IgD-negative memory B cell (primary cell): ENCODE data around the gene RIMBP2. TPM values are rescaled to one million over a fixed set of nuclear protein-coding genes. Genes with fewer than 3 reads are reported as not detected.
A peak's percentile ranks its signal among the peaks of the same experiment; 100 is the strongest.

ENCODE experiments used
- H3K27ac Mint-ChIP-seq, 3 donors: one replicate each; pipeline ENCODE4 v1.8.0; 2020 to 2022; ENCODE audit warnings: mild to moderate bottlenecking in 3 of 3, mixed read lengths in 3 of 3, moderate library complexity in 1 of 3
- H3K27me3 Mint-ChIP-seq: one replicate; pipeline ENCODE4 v1.8.0; 2021; ENCODE audit warnings: mixed read lengths
- H3K36me3 Mint-ChIP-seq: one replicate; pipeline ENCODE4 v1.8.0; 2020; ENCODE audit warnings: mild to moderate bottlenecking, mixed read lengths
- H3K4me1 Mint-ChIP-seq, 3 donors: one replicate each; pipeline ENCODE4 v1.8.0; 2020 to 2022; ENCODE audit warnings: mixed read lengths in 3 of 3, mild to moderate bottlenecking in 1 of 3
- H3K4me3 Mint-ChIP-seq, 4 donors: one replicate each; pipeline ENCODE4 v1.8.0; 2020 to 2022; ENCODE audit warnings: mild to moderate bottlenecking in 4 of 4, mixed read lengths in 4 of 4, moderate library complexity in 3 of 4
- H3K9me3 Mint-ChIP-seq, 3 donors: one replicate each; pipeline ENCODE4 v1.8.0; 2020 to 2021; ENCODE audit warnings: mixed read lengths in 3 of 3, mild to moderate bottlenecking in 1 of 3
- polyA plus RNA-seq: library from polyadenylated mRNA; unstranded; fragments of 300-500 nt; fragmentation: Illumina TruSeq; gene quantifications from one replicate; pipeline ENCODE4 v1.2.3, GENCODE V29; 2021

The RIMBP2 gene
- polyA plus RNA-seq, 1 donor from 2014 or later = not detected

DNA sequence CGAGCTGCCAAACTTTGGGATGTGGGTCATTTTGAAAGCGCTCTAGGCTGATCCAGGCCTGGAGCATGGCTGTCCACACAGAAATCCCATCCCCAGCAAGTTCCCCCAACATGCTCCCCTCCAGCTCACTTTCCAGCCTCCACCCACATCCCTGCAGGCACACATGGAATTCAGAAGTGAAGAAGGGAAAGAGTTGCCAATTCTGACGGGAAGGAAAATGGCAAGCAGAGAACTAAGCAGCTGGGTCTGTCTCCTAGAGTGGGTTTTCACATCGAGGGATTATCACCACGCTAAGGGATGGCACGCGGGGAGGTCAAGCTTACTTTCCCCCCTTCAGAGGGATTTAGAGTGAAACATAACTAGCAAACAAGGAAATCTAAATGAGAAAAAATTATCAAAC, 142.3 kb downstream of the RIMBP2 start:
- Mint-ChIP-seq H3K9me3 (peaks cover 1 to 6% (median 2%) of the 10 kb centered on the region in 3 donors), H3K4me1 (no peaks in the 10 kb centered on the region), H3K27ac (no peak overlapping the region), H3K4me3 (no peak overlapping the region), H3K27me3 (no peaks in the 10 kb centered on the region), H3K36me3 (no peaks in the 10 kb centered on the region)

DNA sequence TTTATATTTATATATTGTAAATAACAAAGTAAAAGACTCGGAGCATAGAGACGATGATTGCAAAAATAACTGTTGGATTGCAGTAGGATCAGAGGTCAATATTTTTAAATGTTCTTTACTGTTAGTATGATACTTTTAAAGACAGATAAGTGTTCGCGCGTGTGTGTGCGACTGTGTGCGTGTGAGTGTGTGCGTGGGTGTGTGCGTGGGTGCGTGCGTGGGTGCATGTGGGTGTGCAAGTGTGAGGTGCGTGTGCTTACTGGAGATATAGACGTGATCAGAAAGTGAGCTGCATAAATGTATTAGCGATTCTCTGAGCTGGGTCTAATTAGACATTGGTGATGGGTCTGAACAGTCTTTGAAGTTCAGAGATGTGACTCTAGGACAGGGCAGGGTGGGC, 142.9 kb downstream of the RIMBP2 start:
- no peaks in the 10 kb centered on the region for H3K36me3 Mint-ChIP-seq
- H3K27me3 Mint-ChIP-seq = no peaks in the 10 kb centered on the region
- H3K9me3 Mint-ChIP-seq = peaks cover 1 to 2% (median 2%) of the 10 kb centered on the region in 3 donors
- H3K27ac Mint-ChIP-seq = no peak overlapping the region
- no peak overlapping the region for H3K4me3 Mint-ChIP-seq
- H3K4me1 Mint-ChIP-seq = no peaks in the 10 kb centered on the region

- no peaks in the 10 kb centered on the region for H3K27me3 Mint-ChIP-seq
- H3K36me3 Mint-ChIP-seq = no peaks in the 10 kb centered on the region
- H3K9me3 Mint-ChIP-seq = peaks cover 0 to 2% (median 1%) of the 10 kb centered on the region in 3 donors
- no peak overlapping the region for H3K4me3 Mint-ChIP-seq
- H3K27ac Mint-ChIP-seq = peak overlapping the region in 1 of 3 donors; percentile 17
- H3K4me1 Mint-ChIP-seq = no peaks in the 10 kb centered on the region
Measured at GRCh38 chr12:130572553-130572952, 143.5 kb downstream of the RIMBP2 start.

- Mint-ChIP-seq H3K27me3 (no peaks in the 10 kb centered on the region), H3K4me3 (no peak overlapping the region), H3K9me3 (peaks cover 2 to 3% (median 3%) of the 10 kb centered on the region in 3 donors), H3K4me1 (no peaks in the 10 kb centered on the region), H3K36me3 (no peaks in the 10 kb centered on the region), H3K27ac (no peak overlapping the region)
Measured at GRCh38 chr12:130571734-130572133, 144.4 kb downstream of the RIMBP2 start.

DNA sequence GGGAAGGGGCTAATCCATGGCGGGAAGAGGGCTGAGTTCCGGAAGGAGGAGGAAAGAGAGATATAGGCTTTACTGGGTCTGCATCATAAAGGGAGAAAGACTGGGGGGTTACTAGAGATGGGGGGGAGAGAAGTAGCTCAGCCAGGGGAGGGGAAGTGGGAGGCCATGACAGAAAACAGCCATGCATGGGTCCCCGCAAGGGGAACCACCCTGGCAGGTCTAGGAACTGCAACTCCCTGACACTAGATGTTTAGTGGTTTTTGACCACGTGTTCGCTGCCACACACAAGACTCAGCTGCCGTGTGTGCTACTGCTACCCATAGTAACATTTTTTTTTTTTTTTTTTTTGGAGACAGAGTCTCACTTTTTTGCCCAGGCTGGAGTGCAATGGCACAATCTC, 145.0 kb downstream of the RIMBP2 start:
- H3K27me3 Mint-ChIP-seq = no peaks in the 10 kb centered on the region
- H3K4me1 Mint-ChIP-seq = no peaks in the 10 kb centered on the region
- H3K4me3 Mint-ChIP-seq = no peak overlapping the region
- peaks cover 2 to 6% (median 3%) of the 10 kb centered on the region in 3 donors for H3K9me3 Mint-ChIP-seq
- H3K36me3 Mint-ChIP-seq = no peaks in the 10 kb centered on the region
- H3K27ac Mint-ChIP-seq = no peak overlapping the region

DNA sequence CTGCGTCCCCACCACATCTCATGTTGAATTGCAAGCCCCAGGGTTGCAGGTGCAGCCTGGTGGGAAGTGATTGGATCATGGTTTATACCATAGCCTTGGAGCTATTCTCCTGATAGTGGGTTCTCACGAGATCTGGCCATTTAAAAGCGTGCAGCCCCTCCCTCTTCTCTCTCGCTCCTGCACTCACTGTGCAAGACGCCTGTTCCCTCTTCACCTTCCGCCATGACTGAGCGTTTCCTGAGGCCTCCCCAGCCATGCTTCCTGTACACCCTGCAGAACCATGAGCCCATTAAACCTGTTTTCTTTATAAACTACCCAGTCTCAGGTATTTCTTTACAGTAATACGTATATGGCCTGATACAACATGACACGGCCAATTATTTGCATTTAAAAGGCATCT, 146.6 kb downstream of the RIMBP2 start:
- no peak overlapping the region for H3K27ac Mint-ChIP-seq
- no peaks in the 10 kb centered on the region for H3K4me1 Mint-ChIP-seq
- peaks cover 2 to 12% (median 9%) of the 10 kb centered on the region in 3 donors for H3K9me3 Mint-ChIP-seq

GRCh38 chr12:130568501-130568900, 147.6 kb downstream of the RIMBP2 start:
- Mint-ChIP-seq H3K4me1 (no peaks in the 10 kb centered on the region), H3K27ac (no peak overlapping the region), H3K36me3 (no peaks in the 10 kb centered on the region), H3K9me3 (peaks cover 5 to 18% (median 10%) of the 10 kb centered on the region in 3 donors), H3K4me3 (no peak overlapping the region), H3K27me3 (peaks cover 1% of the 10 kb centered on the region)

More for the DNA sequence above, 146.6 kb downstream of the RIMBP2 start:
- no peaks in the 10 kb centered on the region for H3K27me3 Mint-ChIP-seq
- no peaks in the 10 kb centered on the region for H3K36me3 Mint-ChIP-seq
- no peak overlapping the region for H3K4me3 Mint-ChIP-seq

GRCh38 chr12:130568041-130568440, 148.1 kb downstream of the RIMBP2 start:
- Mint-ChIP-seq H3K36me3 (no peaks in the 10 kb centered on the region), H3K27ac (no peak overlapping the region), H3K9me3 (peaks cover 3 to 18% (median 10%) of the 10 kb centered on the region in 3 donors), H3K4me3 (no peak overlapping the region), H3K4me1 (no peaks in the 10 kb centered on the region), H3K27me3 (peaks cover 1% of the 10 kb centered on the region)

DNA sequence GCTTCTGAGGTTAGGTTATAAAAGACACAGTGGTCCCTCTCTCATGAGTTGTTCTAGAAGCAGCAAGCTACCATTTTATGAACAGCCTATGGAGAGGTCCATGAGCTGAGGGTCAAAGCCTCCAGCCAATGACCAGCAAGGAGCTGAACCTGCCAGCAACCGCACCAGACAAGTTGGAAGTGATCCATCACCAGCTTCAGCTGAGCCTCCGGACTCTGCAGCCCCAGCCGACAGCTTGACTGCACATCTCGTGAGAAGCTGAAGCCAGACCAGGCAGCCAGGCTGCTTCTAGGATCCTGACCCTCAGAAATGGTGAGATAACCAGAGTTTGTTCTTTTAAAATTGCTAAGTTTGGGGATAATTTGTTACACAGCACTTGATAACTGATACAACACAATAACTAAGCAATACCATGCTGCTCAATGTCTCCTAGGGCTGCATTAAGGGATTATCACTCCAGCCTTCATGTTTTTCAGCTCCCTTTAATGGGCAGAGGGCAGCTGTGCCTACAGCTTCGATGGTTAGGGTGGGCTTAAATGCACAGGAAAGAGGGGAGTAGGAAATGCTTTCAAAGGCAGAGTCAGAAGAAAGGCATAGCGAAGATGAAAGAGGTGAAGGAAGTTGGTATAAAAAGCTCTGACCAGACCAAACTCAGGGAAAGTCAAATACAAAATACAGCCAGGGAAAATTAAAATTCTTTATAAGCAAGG, 149.5 kb downstream of the RIMBP2 start:
- Mint-ChIP-seq H3K4me1 (no peaks in the 10 kb centered on the region), H3K4me3 (peak overlapping the region in 1 of 4 donors; percentile 14), H3K27ac (no peak overlapping the region)

DNA sequence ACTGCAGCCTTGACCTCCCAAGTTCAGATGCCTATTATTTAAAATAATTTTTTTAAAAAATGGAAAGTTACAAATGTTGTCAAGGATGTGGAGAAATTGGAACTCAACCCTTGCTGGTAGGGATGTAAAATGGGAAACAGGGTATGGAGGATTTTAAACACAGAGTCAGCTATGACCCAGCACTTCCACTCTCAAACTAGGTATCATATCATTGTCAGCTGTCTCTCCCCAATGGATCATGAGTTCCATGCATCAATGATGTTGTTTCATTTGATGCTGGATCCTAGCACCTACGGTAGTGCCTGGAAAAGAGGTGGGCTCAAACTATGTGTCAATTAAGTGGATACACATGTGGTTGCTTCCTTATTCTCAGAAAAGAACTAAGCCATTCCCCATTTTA, 150.9 kb downstream of the RIMBP2 start:
- Mint-ChIP-seq H3K36me3 (no peaks in the 10 kb centered on the region), H3K27ac (no peak overlapping the region), H3K27me3 (peaks cover 1% of the 10 kb centered on the region), H3K4me1 (no peaks in the 10 kb centered on the region), H3K9me3 (peaks cover 3 to 22% (median 10%) of the 10 kb centered on the region in 3 donors), H3K4me3 (no peak overlapping the region)

More for the DNA sequence above, 149.5 kb downstream of the RIMBP2 start:
- peaks cover 3 to 18% (median 10%) of the 10 kb centered on the region in 3 donors for H3K9me3 Mint-ChIP-seq
- peaks cover 1% of the 10 kb centered on the region for H3K27me3 Mint-ChIP-seq
- no peaks in the 10 kb centered on the region for H3K36me3 Mint-ChIP-seq

DNA sequence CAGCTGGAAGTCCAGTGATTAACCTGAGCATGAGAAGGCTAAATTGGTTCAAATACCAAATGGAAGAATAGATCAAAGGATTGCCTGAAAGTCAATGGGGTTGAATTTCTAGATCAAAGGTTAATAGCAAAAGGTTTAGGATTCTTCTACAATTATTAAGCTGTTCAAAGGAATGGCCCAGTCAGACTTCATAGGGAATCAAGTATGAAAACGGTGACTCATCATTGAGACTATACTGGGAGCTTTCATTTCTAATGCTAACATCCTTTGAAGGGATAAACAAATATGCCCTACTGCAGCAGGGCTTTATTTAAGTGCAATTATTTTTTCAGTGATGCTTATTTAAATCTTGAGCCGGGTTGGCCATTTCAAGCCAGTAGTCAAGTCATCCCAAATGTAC, 152.8 kb downstream of the RIMBP2 start:
- Mint-ChIP-seq H3K27me3 (peaks cover 1% of the 10 kb centered on the region), H3K27ac (no peak overlapping the region), H3K9me3 (peaks cover 3 to 22% (median 10%) of the 10 kb centered on the region in 3 donors), H3K4me3 (no peak overlapping the region), H3K4me1 (no peaks in the 10 kb centered on the region), H3K36me3 (no peaks in the 10 kb centered on the region)

GRCh38 chr12:130562716-130563115, 153.4 kb downstream of the RIMBP2 start:
- Mint-ChIP-seq H3K36me3 (no peaks in the 10 kb centered on the region), H3K9me3 (peaks cover 3 to 22% (median 10%) of the 10 kb centered on the region in 3 donors)

GRCh38 chr12:130560321-130560720, 155.8 kb downstream of the RIMBP2 start:
- H3K4me3 Mint-ChIP-seq = peak overlapping the region in 1 of 4 donors; percentile 18
- no peaks in the 10 kb centered on the region for H3K36me3 Mint-ChIP-seq
- peaks cover 3 to 10% (median 5%) of the 10 kb centered on the region in 3 donors for H3K9me3 Mint-ChIP-seq
- H3K4me1 Mint-ChIP-seq = no peaks in the 10 kb centered on the region
- no peak overlapping the region for H3K27ac Mint-ChIP-seq
- peaks cover 1% of the 10 kb centered on the region for H3K27me3 Mint-ChIP-seq

More at GRCh38 chr12:130562716-130563115, 153.4 kb downstream of the RIMBP2 start:
- Mint-ChIP-seq H3K4me1 (no peaks in the 10 kb centered on the region), H3K4me3 (no peak overlapping the region), H3K27me3 (peaks cover 1% of the 10 kb centered on the region), H3K27ac (no peak overlapping the region)

DNA sequence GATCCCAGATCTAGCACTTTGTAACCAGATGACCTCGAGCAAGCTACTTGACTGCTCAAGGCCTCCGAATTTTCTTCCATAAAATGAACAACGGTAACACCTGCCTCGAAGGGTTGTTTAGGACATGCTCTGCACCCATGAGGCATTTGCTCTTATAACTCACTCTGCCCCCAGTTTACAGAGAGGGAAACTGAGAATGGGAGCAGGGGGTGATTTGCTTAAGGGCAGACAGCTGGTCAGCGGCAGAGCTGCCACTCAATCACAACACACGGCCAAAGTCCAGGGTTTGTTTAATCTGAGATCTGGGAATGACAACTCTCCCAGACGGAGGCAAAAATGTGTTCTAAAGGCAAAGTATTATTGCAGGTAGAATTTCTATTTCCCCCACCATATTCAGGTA, 156.3 kb downstream of the RIMBP2 start:
- Mint-ChIP-seq H3K9me3 (peaks cover 3 to 10% (median 3%) of the 10 kb centered on the region in 3 donors), H3K4me3 (no peak overlapping the region), H3K27me3 (peaks cover 1% of the 10 kb centered on the region), H3K4me1 (no peaks in the 10 kb centered on the region), H3K27ac (no peak overlapping the region), H3K36me3 (no peaks in the 10 kb centered on the region)

- H3K9me3 Mint-ChIP-seq = peaks cover 0 to 4% (median 0%) of the 10 kb centered on the region in 3 donors
Measured at GRCh38 chr12:130557886-130558765, 158.0 kb downstream of the RIMBP2 start.

More at GRCh38 chr12:130557886-130558765, 158.0 kb downstream of the RIMBP2 start:
- Mint-ChIP-seq H3K4me3 (no peak overlapping the region), H3K27ac (no peak overlapping the region), H3K36me3 (no peaks in the 10 kb centered on the region), H3K27me3 (no peaks in the 10 kb centered on the region), H3K4me1 (no peaks in the 10 kb centered on the region)
